GM19238 (cell line): ENCODE measurements around the gene EP400.
A peak's percentile ranks its signal among the peaks of the same experiment; 100 is the strongest.

Experiments used
- DNase-seq: peaks from one replicate; pipeline ENCODE4 v3.0.0; 2011; ENCODE audit warnings: low spot score; ENCODE audit not compliant: insufficient read length

EP400 gene

DNA sequence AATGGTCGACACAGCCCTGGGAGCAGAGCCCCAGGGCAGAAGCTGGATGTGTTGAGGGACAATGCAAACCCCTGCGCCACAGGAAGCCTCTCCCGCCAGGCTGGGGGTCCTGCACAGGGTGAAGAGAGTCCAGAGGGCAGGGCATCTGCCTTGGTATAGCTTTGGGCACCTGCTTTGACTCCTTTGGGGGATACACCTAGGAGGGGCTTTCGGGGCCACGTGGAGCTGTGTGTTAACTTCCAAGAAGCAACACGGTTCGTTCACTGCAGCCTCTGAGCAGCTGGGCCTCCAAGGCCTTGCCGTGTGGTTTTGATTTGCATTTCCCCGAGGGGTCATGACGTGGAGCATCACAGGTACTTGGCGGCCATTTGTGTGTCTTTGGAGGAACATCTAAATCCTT lies 26.5 kb upstream of the EP400 start:
- peak; percentile 79 for DNase-seq

DNA sequence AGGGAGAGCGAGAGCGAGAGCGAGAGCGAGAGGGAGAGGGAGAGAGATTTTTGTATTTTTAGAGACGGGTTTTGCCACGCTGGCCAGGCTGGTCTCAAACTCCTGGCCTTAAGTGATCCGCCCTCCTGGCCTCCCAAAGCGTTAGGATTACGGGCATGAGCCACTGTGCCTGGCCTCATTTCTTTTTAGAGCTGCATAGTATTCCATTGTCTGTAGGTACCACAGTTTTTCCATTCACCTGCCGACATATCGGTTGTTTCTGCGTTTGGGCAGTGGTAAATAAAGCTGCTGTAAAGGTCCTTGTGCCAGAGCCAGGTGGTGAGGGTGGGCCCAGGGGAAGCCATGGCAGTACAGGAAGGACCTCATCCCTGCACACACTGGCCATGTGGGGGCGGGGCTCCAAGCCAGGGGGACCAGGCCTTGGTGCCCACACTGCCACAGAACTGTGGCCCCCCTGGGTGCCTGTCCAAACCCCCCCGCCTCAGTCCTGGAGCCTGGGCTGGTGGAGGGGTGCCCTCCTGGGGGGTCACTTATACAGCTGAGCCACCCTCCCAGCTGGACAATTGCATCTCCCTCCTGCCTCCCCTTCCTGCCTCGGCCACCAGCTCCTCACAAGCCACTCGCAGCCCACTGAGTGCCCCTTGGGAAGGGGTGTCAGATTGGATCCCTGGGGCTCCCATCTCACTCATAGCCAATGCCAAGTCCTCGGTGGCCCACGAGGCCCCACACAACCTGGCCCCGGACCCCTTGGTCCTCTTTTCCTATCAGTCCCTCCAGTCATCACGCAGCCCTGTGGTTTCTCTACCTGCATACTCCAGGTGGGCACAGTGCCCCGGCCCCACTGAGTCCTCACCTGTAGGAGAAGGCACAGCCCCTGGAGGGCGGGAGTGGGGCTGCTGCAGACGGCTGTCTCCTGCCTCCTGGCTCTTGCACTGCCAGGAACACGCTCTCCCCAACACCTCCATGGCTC lies 22.3 kb upstream of the EP400 start:
- no peak for DNase-seq

DNA sequence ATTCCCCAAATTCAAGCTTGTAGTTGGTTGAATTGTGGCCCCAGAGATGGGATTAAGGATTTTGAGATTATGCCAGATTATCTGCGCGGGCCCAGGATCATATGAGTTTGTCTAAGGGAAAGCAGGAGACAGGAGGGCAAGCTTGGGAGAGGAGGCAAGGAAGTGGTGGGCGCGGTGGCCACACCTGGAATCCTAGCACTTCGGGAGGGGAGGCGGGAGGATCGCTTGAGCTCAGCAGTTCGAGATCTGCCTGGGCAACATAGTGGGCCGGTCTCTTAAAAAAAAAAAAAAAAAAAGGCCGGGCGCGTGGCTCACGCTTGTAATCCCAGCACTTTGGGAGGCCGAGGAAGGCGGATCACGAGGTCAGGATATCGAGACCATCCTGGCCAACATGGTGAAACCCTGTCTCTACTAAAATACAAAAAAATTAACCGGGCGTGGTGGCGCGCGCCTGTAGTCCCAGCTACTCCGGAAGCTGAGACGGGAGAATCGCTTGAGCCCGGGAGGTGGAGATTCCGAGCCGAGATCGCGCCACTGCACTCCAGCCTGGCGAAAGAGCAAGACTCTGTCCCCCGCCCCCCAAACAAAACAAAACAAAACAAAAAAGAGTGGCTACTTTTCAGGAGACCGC lies 21.5 kb upstream of the EP400 start:
- no peak for DNase-seq

DNA sequence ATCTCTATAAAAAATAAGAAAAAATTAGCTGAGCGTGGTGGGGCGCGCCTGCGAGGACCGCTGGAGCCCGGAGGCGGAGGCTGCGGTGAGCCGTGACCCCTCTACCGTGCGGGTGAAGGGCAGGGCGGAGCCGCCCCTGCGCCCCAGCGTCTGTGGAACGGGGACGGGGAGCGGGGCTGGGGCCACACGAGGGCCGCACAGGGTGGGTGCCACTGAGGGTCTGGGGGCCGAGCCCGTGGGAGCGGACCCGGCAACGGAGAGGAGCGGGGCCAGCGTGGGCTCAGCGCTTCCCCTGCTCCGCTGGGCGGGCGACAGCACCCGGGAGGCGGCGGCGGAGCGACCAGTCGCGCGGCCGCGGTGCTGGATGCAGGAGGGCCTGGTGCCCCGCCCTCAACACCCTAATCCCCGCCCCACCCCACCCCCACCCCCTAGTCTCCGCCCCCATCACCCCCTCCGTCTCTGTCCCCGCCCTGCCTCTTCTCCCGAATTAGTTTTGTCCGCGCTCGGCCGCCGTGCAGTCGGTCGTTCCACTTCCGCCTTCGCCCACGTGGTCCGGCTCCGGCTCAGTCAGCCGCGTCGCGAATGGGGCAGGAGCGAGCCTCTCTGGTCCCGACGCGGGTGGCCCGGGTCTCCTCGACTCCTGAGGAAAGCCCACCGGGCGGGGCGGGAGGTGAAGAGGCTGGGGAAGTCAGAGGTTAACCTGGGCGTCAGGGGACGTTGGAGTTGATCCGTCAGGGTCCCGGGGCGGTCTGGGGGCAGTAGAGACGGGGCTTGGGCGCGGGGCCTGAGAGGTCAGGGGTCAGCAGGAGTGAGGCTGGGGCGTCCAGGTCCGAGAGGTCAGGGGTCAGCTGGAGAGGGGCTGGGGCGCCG lies 20.8 kb upstream of the EP400 start, which contains the start of gene PUS1:
PUS1 (plus strand) TSS at position 566 of the 870 bp plus-strand sequence. CDS start 447 bp downstream, outside the sequence.
- DNase-seq: peak; percentile 98

DNA sequence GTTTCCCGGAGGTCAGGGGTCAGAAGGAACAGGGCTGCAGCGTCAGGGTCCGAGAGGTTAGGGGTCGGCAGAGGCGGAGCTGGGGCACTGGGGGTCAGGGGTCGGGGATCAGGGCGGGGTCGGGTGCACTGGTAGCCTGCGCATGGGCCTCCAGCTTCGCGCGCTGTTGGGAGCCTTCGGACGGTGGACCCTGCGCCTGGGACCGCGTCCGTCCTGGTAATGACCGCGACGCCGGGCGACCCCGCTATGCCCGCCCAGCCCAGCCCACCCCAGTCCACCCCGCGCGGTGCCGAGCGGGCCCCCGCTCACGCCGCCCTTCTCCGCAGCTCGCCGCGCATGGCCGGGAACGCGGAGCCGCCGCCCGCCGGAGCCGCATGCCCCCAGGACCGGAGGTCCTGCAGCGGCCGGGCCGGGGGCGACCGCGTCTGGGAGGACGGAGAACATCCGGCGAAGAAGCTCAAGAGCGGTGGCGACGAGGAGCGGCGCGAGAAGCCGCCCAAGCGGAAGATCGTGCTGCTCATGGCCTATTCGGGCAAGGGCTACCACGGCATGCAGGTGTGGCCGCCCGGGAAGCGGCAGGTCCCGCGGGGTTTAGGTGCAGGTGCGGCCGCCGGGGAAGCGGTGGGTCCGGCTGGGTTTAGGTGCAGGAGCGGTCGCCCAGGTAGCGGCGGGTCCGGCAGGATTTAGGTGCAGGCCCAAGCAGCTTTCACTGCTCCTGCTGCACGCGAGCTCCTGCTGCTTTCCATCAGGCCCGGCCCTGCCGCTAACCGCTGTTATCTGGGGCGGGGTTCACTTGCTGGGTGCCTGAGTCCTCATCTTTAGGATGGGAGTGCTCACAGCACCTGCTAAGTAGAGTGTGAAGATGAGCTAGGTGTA lies 19.9 kb upstream of the EP400 start:
- no peak for DNase-seq

DNA sequence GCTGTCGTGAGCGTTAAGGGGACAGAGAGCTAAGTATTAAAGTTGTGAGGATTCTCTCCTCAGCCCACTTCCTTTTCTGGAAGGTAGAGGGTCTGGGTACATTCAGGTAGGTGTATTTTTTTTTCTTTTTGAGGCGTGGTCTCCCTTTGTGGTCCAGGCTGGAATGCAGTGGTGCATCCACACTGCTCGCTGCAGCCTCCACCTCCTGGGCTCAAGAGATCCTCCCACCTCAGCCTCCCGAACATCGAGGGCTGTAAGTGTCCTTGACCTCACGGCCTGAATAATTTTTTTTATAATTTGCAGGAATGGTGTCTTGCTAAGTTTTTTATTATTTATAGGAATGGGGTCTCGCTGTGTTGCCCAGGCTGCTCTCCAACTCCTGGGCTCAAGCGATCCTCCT lies 19.2 kb upstream of the EP400 start:
- no peak for DNase-seq

DNA sequence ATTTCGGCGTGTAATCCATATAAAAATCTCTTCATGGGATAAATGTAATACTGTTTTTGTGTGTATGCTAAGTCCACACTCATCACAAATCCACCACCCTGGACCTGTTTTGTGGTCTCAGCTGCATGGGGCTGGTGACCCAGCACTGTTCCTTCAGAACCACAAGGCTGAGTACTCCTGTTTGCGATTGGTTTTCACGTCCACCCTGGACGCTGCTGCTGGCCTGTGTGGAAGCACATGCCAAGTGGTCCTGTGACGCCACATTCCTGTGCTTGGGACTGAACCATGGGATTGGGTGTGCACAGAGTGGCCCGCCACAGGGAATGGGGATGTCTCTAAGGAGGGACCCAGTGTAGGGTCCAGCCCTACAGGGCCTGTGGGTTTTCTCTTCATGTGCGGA lies 16.4 kb upstream of the EP400 start:
- no peak for DNase-seq

DNA sequence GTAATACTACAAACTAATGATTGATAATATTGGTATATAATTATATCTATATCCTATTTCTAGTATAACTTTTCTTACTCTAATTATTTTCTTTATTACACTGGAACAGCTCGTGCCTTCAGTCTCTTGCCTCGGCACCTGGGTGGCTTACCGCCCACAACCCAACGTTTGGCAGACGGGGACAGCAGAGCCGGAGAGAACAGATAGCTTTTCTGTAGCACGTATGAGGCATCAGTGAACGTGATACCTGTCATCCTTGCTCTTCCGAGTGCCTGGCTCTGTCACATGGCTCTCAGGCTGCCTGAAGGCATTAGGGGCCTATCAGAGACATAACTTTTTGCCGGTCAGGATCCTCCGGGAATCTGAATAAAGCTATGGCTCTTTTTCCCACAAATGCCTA lies 15.2 kb upstream of the EP400 start:
- no peak for DNase-seq

DNA sequence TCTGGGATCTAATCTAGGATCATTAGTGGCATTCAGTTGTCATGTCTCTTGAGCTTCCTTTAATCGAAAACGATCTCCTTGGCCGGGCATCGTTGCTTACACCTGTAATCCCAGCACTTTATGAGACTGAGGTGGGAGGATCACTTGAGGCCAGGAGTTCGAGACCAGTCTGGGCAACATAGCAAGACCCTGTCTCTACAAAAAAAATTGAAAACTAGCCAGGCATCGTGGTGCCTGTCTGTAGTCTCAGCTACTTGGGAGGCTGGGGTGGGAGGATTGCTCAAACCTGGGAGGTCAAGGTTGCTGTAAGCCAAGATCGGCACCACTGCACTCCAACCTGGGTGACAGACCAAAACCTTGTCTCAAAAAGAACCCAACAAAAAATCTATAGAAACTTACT lies 11.7 kb upstream of the EP400 start:
- no peak for DNase-seq

DNA sequence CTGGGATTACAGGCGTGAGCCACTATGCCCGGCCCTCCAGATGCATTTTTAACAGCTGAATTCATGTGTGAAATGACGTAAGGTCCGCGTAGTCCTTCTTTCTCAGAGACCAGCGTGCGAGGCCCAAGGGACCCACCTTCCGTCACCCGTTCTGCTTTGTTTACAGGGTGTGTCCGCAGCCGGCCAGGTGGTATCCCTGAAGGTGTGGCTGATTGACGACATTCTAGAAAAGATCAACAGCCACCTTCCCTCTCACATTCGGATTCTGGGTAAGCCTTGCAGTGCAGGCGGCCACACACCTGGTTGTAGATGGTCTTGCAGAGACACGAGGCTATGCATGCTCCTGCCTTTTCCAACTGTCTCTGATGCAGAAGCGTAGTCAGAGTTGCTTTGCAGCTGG lies 10.7 kb upstream of the EP400 start:
- DNase-seq: no peak

DNA sequence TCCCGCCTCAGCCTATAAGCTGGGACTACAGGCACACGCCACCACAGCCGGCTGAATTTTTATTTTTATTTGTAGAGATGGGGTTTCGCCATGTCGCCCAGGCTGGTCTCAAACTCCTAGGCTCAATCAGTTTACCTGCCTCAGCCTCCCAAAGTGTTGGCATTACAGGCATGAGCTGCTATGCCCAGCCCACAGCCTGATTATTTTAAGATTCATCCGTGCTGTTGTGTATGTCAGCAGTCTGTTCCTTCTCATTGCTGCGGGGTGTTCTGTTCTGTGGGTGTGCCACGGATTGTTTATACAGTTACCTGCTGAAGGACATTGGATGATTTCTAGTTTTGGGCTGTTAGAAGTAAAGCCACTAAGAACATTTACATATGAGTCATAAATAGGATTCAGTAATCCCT lies 9.6 kb upstream of the EP400 start:
- DNase-seq: no peak

DNA sequence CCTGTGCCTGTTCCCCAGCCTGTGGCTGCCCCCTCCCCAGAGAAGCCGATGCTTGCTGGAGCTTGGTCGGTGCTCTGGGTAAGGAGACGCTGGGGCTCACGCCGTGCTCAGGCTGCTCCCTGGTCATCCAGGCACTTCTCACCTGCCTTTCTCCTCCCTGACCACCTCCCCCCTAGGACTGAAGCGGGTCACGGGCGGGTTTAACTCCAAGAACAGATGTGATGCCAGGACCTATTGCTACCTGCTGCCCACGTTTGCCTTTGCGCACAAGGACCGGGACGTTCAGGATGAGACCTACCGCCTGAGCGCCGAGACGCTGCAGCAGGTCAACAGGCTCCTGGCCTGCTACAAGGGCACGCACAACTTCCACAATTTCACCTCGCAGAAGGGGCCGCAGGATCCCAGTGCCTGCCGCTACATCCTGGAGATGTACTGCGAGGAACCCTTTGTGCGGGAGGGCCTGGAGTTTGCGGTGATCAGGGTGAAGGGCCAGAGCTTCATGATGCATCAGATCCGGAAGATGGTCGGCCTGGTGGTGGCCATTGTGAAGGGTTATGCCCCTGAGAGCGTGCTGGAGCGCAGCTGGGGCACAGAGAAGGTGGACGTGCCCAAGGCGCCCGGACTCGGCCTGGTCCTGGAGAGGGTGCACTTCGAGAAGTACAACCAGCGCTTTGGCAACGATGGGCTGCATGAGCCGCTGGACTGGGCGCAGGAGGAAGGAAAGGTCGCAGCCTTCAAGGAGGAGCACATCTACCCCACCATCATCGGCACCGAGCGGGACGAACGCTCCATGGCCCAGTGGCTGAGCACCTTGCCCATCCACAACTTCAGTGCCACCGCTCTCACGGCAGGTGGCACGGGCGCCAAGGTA lies 8.4 kb upstream of the EP400 start:
- no peak for DNase-seq

DNA sequence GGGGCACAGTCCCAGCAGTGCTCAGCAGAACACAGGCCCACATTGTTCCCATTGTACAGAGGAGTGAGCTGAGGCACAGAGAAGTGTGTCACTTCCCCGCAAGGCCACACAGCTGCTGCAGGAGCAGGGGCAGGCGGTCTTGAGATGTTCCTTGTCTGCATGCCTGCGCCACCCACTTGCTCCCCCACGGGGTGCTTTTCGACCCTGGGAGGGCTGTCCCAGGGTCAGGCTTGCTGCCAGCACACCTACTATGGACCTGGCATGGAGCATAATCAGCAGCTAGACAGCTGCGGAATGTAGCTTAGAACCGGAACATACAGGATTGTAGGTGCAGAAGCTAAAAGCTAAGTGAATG lies 7.8 kb upstream of the EP400 start:
- DNase-seq: no peak

DNA sequence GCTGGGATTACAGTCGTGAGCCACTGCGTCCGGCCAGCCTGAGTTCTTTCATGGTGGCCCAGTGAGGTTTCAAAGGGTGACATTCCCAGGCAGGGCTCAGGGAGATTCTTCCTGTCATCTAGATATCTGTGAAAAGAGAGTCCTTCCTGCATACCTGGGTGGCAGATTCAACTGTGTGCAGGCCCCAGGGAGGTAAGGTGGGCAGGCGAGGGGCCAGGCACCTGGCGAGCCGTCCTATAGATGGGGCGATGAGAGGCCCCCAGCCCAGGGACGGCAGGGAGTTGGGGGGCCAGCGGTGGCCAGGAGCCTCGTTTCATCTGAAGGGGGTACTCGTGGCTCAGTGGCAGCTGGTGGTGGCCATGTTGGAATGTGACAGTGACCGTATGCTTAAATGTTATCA lies 7.1 kb upstream of the EP400 start:
- DNase-seq: no peak

DNA sequence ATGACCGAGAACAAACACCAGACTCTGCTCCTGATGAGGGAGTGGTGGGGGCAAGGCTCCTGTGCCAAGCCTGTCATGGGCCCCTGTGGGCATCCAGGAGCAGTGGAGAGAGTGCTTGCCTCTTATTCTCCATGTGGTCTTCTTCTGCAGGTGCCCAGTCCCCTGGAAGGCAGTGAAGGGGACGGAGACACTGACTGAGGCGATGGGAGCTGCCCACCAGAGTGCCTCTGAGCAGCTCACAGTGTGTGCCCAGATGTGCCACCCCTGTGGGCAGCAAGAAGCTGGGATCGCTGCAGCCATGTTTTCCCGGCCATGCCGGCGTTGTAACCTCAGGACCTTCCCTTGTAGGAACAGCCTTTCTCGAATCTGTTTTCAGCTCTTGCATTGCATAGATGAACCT lies 6.4 kb upstream of the EP400 start:
- no peak for DNase-seq

DNA sequence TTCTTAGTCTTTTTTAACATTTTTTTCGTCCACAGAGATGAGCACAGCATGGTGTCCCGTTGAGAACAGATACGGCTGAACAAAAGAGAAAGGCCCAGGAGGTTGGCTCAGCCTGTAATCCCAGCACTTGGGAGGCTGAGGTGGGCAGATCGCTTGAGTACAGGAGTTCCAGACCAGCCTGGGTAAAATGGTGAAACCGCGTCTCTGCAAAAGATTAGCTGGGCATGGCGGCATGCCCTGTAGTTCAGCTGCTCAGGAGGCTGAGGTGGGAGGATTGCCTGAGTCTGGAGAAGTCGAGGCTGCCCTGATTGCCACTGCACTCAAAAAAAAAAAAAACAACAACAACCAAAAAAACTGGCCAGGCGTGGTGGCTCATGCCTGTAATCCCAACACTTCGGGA lies 5.9 kb upstream of the EP400 start:
- DNase-seq: no peak

DNA sequence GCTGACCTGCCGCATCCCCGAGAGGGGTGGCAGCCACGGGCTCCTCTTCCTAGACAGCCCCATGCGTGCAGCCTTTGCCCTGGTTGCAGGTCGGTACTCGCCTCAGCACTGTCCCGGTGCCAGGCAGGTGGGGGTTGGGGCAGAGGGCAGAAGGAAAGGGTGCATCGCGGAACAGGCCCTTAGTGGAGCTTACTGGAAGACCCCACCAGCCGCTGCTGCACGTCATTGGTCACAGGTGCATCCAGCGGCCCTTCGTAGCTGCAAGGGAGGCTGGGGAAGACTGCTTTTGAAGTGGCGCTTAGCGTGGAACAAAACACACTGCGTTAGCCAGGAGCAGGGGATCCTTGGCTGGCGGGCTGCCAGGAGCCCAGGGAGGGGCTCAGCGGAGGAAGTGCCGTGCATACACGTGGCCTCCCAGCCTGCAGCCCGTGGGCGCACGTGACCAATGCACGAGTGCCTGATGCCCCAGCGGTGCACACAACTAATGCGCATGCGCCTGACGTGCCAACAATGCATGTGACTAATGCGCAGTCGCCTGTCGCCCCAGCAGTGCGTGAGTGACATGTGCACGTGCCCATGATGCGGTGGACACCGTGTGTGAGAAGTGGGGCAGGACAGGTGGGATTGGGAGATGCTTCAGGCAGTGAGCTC lies 5.0 kb upstream of the EP400 start:
- DNase-seq: no peak

DNA sequence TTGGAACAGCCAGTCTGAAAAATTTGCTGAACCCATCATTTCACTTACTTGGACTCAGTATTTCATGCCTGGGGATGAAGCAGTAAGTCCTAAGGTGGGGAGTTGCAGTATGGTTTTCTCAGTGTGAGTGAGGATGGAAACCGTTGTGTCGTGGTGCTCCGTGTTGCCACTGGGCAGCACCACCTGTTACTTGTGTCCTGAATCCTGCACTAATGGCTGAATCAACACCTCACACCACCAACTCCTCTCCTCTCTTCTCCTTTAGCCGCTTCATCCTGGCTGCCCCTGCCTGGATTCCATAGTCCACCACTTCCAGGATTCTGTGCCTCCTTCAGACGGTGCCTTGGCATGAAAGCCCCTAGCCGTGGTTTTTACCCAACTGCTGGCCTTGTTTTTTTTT lies 3.0 kb upstream of the EP400 start:
- no peak for DNase-seq

DNA sequence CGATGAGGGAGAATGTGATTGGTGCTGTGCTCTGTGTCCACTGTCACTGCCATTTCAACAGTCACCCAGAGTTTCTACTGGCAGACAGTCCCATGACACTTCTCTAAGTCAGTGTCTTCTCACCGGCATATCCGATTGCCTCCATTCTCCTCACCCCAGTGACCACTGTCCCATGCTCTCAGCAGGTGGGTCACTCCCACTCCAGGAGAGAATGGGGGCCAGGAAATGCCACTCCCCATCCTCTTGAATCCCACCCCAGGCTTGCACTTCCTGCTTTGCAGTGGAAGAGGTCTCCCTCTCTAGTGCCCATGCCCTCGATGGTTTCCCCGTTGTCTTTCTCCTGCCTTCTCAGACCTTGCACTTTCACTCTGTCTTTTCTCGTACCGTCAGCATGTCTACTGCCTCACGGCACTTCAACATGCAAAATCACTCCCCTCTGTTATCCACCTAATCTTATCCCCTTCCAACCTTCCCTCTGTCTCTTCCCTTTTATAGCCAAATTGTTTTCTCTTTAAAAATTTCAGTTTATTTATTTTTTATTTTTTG lies 2.2 kb upstream of the EP400 start:
- DNase-seq: no peak
